Sigmoid colon (tissue), 4 donors: Measurements from ENCODE around the gene ACR.

Experiments used
- CTCF ChIP-seq, 4 experiments: fragments of 450-650 bp in 3 of 4; fragments of 200-600 bp in 1 of 4; IDR thresholded peaks; one replicate each; pipeline ENCODE4 v1.5.1; 2016 to 2019; ENCODE audit warnings: antibody characterized with exemption in 4 of 4, mild to moderate bottlenecking in 3 of 4, moderate library complexity in 2 of 4
- EP300 ChIP-seq, 4 donors: sonication (generic); formaldehyde crosslinking; IDR thresholded peaks; one replicate each; pipeline ENCODE4 v1.6.1; 2017; ENCODE audit warnings: antibody characterized with exemption in 4 of 4

GRCh38 chr22:50701076-50701419, 37.0 kb upstream of the ACR start:
- TF ChIP-seq EP300 (IDR thresholded peaks at IDR 0.05) (no peak), CTCF (IDR thresholded peaks at IDR 0.05) (no peak)
